Effector CD4-positive, alpha-beta T cell (primary cell): Measurements from ENCODE around the gene ARL16.

Experiments
- DNase-seq: peaks from one replicate; pipeline ENCODE4 v3.0.0-alpha.2; 2020

Gene ARL16

DNA sequence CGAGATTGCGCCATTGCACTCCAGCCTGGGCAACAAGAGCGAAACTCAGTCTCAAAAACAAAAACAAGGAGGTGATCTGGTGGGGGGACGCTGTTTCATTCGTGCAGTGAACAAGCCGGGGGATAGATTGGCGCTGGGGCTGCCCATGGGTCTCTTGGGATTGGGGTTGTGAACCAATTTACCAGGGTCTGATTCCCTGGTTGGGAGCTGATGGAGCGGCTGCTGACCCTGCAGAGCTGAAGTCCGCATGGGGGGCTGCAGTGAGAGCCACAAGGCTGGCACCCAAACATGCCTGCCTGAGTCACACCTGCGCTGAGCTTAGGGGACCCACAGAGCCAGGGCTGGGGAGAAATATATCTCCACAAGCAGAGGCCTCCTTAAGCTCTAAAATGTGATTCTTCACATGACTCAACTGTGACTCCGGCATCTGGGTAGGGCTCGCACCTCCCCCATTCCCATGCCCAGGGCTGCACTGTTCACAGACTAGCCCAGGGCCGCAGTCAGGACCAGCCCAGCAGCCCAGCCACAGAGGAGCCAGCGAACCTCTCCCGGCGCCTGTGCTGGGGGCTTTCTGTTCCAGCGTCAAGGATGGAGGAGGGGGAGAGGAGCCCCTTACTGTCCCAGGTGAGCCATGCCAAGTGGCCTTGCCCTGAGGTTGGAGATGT lies 41.6 kb downstream of the ARL16 start:
- no peak for DNase-seq

DNA sequence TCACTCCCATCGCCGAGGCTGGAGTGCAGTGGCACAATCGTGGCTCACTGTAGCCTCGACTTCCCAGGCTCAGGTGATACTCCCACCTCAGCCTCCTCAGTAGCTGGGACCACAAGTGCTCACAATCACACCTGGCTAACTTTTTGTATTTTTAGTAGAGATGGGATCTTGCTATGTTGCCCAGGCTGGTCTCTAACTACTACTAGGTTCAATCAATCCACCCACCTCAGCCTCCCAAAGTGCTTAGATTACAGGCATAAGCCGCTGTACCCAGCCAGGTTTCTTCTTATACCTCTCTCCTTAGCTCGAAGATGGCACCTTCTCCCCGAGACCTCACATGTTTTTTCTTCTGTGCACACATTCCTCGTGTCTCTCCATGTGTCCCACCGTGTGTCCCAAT lies 43.6 kb downstream of the ARL16 start:
- no peak for DNase-seq

DNA sequence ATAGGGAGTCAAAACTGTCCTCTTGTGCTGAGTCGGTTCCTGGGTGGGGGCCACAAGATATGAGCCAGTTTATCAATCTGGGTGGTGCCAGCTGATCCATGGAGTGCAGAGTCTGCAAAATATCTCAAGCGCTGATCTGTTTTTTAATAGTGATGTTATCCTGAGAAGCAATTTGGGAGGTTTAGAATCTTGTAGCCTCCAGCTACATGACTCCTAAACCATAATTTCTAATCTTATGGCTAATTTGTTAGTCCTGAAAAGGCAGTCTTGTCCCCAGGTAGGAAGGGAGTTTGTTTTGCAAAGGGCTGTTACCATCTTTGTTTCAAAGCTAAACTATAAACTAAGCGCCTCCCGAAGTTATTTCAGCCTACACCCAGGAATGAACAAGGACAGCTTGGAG lies 44.9 kb downstream of the ARL16 start:
- DNase-seq = no peak

DNA sequence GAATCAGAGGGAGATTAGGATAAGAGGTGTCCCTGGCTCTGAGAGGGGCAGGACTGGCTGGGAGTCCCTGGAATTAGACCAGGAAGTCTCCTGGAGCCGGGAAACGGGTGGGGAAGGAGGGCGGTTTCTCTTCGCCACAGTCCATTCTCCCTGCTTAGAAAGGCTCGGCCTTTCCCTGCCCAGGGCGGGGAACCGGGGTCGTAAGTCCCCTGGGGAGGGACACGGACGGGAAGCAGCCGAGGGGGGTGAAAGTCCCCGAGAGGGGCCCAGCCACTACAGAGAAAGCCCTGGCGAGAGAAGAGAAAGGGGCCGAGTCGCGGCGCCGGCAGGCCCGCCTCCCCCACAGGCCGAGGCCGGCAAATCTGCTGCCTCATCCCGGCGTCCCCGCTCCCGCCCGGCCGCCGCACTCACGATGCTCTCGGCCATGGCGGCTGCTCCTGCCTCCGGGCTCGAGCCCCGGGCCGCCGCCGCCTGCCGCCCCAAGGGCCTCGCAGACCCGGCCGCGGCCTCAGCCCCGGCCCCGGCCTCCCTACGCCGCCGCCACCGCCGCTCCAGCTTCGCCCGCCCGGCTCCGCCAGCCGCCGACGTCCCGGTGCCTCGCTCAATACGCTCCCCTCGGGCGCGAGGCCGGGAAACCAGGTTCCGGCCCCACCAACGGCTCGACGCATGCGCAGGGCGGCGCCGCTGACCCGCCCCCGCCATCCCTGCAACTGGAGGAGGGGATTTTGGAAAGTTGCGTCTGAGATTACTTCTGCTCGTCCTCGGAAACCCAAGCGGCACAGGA lies 46.9 kb downstream of the ARL16 start, which contains the start of the genes NPLOC4 and TSPAN10:
NPLOC4 (minus strand) TSS at position 608 of the 784 bp plus-strand sequence; CDS start at position 426, 182 bp downstream.
TSPAN10 (plus strand) TSS at position 692 of the 784 bp plus-strand sequence. CDS start 5,217 bp downstream, outside the sequence.
- peak; percentile 69 for DNase-seq

DNA sequence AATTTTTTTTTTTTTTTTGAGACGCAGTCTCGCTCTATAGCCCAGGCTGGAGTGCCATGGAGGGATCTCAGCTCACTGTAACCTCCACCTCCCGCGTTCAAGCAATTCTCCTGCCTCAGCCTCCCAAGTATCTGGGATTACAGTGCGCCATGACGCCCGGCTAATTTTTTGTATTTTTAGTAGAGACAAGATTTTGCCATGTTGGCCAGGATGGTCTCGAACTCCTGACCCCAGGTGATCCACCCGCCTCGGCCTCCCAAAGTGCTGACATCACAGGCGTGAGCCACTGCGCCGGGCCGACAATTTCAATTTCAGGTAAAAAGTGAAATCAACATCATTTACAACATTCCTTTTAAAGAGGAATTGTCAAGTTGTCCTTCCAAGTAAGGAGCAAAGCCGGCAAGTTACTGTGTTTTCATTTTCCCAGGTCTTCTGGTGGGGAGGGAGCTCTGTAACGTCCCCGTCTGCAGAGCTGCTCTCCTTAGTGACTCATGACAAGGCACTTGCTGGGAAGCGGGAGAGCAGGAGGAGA lies 47.6 kb downstream of the ARL16 start:
- no peak for DNase-seq

DNA sequence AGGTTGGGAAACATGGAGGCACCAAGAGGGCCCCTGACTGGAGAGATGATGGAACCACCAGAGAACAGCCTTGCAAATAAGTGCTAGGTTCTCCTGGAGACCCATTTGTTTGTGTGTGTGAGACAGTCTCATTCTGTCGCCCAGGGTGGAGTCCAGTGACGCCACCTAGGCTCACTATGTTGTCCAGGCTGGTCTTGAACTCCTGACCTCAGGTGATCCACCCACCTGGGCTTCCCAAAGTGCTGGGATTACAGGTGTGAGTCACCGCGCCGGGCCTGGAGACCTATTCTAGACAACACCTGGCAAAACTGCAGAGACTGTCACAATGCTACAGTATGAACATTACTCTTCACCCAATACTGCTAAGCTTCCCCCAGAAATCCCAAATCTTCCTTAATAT lies 48.2 kb downstream of the ARL16 start:
- no peak for DNase-seq

DNA sequence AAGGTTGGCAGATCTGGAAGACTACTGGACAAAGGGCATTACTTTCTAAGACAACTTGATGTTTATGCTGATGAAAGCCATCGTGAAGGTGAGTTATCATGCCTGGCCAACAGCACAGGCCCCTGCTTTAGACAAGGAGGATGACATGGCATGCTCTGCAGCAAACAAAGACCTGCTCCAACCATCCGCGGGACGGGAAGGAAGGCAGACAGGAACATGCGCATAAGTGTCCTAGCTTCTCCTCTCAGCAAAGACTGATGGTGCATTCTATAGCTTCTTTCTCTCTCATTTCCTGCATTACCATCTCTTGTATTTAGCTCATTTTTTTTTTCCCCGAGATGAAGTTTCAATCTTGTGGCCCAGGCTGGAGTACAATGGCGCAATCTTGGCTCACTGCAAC lies 52.1 kb downstream of the ARL16 start:
- no peak for DNase-seq
